HEK293 (cell line): ENCODE results near the gene MSH4.
"Not testable (repeated sequence)": the region's sequence is repeated elsewhere in the genome, so short reads cannot be mapped to it uniquely, and the experiment has no call there.

Source experiments
- MZF1 ChIP-seq: fragments of 450-650 bp; formaldehyde crosslinking; IDR thresholded peaks from 2 replicates; pipeline ENCODE4 v1.5.1; 2017; ENCODE audit warnings: missing biosample characterization, missing genetic modification characterization, borderline replicate concordance
- ZNF529 ChIP-seq: fragments of 450-650 bp; formaldehyde crosslinking; IDR thresholded peaks from 2 replicates; pipeline ENCODE4 v1.5.1; 2017; ENCODE audit warnings: missing genetic modification characterization, missing biosample characterization; ENCODE audit not compliant: insufficient replicate concordance
- TF ChIP-seq, protein P1 (sequence below): fragments of 450-650 bp; formaldehyde crosslinking; IDR thresholded peaks from 2 replicates; pipeline ENCODE4 v1.5.1; 2016; ENCODE audit warnings: missing biosample characterization, missing genetic modification characterization
- TF ChIP-seq, protein P2 (sequence below): fragments of 450-650 bp; formaldehyde crosslinking; optimal IDR thresholded peaks from 2 replicates; pipeline ENCODE3; 2016; ENCODE audit warnings: missing biosample characterization, mild to moderate bottlenecking, missing genetic modification characterization

GRCh38 chr1:75780183-75780582, 16.5 kb upstream of the MSH4 start:
- not testable (repeated sequence) for TF ChIP-seq ZNF529, MZF1
- TF ChIP-seq, protein P1, sequence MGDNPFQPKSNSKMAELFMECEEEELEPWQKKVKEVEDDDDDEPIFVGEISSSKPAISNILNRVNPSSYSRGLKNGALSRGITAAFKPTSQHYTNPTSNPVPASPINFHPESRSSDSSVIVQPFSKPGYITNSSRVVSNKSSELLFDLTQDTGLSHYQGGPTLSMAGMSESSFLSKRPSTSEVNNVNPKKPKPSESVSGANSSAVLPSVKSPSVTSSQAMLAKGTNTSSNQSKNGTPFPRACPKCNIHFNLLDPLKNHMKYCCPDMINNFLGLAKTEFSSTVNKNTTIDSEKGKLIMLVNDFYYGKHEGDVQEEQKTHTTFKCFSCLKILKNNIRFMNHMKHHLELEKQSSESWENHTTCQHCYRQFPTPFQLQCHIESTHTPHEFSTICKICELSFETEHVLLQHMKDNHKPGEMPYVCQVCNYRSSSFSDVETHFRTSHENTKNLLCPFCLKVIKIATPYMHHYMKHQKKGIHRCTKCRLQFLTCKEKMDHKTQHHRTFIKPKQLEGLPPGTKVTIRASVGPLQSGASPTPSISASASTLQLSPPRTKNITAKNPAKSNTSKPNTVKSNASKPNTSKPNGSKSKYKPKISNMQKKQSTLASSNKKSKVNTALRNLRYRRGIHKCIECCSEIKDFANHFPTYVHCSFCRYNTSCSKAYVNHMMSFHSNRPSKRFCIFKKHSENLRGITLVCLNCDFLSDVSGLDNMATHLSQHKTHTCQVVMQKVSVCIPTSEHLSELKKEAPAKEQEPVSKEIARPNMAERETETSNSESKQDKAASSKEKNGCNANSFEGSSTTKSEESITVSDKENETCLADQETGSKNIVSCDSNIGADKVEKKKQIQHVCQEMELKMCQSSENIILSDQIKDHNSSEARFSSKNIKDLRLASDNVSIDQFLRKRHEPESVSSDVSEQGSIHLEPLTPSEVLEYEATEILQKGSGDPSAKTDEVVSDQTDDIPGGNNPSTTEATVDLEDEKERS: not testable (repeated sequence)
- TF ChIP-seq, protein P2, sequence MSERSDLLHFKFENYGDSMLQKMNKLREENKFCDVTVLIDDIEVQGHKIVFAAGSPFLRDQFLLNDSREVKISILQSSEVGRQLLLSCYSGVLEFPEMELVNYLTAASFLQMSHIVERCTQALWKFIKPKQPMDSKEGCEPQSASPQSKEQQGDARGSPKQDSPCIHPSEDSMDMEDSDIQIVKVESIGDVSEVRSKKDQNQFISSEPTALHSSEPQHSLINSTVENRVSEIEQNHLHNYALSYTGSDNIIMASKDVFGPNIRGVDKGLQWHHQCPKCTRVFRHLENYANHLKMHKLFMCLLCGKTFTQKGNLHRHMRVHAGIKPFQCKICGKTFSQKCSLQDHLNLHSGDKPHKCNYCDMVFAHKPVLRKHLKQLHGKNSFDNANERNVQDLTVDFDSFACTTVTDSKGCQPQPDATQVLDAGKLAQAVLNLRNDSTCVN (tag by site-specific recombination): not testable (repeated sequence)
